Medulla oblongata (tissue), 1 donor: ENCODE results near the gene ZNF273.

Experiments used
- DNase-seq: peaks from one replicate; pipeline ENCODE4 v3.0.0-alpha.2; 2015; ENCODE audit errors: extremely low spot score

The ZNF273 gene

DNA sequence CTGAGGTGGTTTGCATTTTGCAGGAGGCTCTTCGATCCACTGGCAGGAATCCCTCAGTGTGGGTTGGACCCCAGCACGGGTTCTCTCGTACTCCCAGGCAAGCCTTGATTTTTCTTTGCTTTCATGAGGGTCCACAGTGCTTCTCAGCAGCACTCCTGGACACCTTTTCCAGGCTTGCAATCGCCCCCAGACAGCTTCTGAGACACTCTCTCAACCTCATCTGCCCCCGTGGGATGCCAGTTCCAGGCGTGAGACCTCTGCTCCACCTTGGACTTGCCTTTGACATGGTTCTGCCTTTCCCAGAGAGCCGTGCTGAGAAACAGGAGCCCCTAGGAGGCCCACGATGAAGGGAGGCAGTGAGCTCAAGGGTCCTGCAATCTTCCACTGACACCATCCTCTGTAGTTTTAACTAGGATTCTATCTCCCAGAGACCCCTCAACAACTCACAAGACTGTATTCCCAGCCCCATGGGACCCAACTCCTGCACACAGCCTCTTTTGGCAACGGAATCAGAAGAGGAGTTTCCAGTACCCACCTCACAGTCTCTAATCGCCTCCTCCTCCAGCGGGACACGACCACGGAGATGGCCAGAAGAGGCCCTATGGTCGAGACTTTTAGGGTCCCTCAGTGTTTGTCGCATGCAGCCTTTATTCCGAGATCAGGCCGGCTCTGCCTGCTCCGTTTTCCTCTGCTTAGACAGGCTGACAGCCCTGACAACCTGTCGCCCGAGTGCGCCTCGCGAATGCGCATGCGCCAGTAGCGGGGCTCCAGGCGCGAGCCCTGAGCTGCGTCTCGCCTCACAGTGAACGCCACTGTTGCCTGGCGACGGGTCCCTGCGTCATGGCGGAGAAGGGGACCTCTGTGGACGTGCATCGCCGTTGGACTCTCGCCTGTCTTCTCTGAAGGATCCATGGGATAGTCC, 26.0 kb upstream of the ZNF273 start:
- DNase-seq, result peak; percentile 60

DNA sequence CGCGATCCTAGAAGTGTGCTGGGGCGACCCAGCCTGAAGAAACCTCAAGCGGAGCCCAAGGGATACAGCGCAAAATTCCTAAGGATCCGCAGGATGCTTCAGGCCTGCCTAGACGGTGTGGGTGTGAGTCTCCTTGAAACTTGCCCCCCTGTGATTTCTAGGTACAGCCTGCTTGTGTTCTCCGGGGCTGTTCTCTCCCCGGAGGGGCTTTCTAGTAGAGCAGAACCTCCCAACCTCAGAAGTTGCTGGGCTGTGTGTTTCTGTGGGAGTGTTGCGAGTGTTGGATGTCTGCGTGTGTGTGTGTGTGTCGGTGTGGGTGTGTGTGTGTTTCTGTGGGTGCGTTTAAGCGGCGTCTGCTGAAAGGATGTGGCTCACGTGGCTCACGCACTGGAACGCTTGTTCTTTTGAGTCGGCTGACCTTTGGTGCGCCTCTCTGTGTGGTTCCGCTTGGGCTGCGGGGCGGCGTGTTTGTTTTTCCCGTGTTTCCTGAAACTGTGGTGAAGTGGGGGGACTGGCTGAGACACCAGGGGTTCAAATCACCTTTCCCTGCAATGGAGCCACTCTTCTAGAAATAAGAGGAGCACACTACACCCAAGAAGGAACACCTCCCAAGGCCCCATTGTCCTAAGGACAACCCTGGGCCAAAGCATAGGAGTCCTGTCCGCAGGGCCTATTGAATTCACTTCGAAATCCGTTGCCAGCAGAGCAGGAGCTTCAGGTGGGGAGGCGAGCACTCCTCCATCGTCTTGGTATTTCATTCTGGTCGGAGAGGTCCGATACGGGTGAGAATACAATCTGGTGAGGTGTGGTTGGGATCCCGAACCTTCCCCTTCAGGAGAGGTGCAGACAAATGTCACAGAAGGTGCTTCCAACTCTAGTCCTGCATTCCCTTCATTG, 25.1 kb upstream of the ZNF273 start:
- no peak for DNase-seq

DNA sequence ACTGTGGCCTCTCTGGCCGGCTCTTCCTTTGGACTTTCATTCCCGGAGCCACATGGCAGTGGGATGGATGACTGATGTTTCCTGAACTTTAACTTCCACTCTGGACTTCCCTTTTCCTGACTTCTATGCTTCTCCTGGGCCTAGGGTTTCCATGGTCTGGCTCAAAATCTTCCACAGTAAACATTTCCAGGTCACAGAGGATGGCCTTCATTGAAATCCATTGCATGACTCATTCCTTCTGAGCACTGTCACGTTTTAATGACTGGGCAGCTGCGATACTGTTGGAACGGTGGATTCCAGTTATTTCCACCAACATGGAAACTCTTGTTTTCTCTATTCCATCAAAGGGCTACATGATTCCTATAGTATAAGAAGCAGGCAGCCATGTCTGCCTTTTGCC, 24.4 kb upstream of the ZNF273 start:
- DNase-seq, result no peak

DNA sequence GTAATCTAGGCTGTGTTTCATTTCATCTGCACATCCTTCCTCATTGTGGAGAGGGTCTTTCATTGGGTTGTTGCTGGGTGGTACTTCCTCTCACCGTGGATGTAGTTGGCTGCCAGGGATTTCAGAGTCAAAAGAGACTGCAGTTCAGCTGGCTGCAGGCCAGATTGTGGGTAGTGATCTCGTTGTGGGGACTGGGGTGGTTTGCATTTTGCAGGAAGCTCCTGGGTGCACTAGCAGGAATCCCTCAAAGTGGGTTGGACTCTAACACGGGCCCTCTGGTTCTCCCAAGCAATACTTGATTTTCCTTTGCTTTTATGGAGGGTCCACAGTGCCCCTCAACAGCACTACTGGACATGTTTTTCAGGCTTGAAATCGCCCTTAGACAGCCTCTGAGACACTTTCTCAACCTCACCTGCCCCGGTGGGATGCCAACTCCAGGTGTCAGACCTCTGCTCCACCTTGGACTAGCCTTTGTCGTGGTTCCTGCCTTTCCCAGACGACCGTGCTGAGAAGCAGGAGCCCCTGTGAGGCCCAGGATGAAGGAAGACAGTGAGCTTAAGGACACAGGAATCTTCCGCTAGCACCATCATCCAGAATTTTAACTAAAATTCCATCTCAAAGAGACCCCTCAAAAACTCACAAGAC, 23.9 kb upstream of the ZNF273 start:
- DNase-seq, result no peak

DNA sequence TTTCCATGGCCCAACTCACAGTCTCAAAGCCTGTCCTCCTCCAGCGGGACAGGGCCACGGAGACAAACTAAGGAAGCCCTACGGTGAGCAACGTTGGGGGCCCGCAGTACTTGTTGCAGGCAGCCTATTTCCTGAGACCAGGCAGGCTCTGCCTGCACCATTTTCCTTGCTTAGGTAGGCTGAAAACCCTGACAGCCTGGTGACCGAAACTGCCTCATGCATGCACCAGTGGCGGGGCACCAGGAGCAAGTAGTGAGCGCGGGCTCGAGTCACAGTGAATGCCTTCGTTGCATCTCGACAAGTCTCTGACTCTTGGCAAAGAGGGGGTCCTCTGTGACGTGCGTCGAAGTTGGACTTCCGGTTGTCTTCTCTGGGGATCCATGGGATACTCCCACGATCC, 23.3 kb upstream of the ZNF273 start:
- DNase-seq, result no peak

DNA sequence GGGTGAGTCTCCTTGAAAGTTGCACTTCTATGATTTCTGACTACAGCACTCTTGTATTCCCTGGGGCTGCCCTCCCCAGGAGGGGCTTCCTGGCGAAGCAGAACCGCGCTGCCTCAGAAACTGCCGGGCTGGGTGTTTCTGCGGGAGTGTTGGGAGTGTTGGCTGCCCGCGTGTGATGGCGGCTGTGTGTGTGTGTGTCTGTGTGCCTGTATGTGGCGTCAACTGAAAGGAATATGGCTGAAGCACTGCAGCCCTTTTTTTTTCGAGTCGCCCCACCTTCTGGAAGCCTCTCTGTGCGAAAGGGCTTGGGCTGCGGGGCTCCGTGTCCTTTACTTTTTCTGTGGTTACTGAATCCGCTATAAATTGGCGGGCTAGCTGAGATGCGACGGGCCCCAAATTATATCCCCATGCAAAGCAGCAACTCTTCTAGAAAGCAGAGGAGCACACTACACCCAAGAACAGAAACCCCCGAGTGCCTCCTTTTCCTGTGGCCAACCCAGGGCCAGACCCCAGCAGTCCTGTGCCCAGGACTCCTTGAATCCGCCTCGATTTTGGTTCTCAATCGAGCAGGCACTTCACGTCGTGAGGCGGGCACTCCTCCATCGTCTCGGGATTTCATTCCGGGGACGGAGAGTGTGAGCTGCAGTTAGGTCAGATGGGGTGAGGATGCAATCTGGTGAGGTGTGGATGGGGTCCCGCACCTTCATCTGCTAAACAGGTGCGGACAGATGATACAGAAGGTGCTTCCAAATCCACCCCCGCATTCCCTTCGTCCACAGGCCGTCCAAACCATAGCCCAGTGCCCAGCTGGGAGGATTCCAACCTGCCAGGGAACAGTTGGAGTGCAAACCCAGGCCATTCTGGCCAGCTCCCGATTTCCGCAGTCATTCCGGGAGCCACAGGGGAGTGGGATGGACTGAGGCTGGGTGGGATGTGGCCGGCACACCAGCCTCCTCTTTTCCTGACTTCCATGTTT, 22.5 kb upstream of the ZNF273 start:
- no peak for DNase-seq

DNA sequence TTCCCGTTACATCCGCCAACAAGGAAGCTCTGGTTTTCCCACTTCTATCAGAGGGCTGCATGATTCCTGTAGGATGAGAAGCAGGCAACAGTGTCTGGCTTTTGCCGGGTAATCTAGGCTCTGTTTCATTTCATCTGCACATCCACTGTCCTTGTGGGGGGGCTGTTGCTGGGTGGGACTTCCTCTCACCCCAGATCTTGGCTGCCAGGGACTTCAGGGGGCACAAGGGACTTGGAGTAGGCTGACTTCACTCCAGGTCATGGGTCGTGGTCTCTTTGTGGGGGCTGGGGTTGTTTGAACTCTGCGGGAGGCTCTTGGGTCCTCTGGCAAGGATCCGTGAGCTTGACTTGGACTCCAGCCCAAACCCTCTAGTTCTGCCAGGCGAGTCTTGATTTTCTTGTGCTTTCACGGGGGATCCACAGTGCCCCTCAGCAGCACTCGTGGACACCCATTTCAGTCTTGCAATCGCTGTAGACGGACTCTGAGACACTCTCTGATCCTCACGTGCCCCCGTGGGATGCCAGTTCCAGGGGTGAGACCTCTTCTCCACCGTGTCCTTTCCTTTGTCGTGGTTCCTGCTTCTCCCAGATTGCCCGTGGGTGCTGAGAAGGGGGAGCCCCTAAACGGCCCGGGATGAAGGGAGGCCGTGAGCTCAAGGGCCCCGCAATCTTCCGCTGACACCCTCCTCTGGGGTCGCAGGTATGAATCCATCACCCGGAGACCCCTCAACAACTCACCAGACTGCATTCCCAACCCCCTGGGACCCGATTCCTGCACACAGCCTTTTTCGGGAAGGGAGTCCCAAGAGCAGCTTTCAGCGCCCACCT, 21.4 kb upstream of the ZNF273 start:
- DNase-seq, result no peak

DNA sequence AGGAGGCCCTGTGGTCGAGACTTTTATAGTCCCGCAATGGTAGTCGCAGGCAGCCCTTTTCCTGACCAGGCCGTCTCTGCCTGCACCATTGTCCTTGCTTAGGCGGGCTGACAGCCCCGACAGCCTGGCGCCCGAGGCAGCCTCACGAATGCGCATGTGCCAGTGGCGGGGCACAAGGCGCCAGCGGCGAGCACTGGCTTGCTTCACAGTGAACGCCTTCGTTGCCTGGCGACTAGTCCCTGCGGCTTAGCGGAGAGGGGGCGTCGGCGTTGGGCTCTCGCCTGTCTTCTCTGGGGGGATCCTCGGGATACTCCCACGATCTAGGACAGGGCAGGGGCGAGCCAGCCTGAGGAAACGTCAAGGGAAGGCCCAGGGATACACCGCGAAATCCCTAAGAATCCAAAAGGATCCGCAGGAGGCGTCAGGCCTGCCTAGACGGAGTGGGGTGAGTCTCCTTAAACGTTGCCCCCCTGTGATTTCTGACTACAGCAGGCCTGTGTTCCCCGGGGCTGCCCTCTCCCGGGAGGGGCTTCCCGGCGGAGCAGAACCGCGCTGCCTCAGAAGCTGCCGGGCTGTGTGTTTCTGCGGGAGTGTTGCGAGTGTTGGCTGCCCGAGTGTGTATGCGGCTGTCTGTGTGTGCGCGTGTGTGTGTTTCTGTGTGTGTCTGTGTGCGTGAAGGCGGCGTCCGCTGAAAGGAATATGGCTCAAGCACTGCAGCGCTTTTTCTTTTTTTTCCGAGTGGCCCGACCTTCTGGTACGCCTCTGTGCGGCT, 20.5 kb upstream of the ZNF273 start:
- peak; percentile 84 for DNase-seq

DNA sequence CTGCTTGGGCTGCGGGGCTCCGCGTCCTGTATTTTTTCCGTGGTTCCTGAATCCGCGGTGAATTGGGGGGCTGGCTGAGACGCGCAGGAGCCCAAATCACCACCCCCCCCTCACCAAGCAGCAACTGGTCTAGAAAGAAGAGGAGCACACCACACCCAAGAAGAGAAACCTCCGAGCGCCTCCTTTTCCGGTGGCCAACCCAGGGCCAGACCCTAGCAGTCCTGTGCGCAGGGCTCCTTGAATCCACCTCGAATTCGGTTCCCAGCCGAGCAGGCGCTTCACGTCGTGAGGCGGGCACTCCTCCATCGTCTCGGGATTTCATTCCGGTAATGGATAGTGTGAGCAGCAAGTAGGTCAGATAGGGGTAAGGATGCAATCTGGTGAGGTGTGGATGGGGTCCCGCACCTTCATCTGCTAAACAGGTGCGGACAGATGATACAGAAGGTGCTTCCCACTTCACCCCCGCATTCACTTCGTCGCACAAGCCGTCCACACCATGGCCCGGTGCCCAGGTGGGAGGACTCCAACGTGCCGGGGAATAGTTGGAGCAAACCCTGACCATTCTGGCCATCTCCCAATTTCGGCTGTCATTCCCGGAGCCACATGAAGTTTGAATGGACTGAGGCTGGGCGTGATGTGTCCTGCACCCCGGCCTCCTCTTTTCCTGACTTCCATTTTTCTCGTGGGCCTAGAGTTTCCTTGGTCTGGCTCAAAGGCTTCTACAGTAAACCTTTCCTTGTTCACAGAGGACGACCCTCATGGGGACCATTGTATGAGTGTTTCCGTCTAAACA, 19.8 kb upstream of the ZNF273 start:
- no peak for DNase-seq

DNA sequence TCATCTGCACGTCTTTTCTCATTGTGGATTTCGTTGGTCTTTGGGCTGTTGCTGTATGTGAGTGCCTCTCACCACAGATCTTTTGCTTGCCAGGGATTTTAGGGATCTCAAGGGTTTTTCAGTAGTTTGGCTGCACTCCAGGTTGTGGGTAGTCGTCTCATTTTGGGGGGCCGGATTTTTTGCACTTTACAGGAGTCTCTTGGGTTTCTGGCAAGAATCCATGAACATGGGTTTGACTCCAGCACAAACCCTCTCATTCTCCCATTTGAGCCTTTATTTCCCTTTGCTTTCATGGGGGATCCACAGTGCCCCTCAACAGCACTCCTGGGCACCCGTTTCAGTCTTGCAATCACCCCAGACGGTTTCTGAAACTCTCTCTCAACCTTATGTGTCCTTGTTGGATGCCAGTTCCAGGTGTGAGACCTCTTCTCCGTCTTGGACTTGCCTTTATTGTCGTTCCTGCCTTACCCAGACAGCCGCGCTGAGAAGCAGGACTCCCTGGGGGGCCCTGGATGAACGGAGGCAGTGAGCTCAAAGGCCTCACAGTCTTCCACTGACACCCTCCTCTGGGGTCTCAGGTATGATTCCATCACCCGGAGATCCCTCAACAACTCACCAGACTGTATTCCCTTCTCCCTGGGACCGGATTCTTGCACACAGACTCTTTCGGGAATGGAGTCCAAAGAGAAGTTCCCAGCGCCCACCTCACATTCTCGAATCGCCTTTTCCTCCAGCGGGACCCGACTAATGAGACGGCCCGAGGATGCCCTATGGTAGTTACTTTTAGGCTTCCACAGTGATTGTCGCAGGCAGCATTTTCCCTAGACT, 18.8 kb upstream of the ZNF273 start:
- DNase-seq, result no peak

DNA sequence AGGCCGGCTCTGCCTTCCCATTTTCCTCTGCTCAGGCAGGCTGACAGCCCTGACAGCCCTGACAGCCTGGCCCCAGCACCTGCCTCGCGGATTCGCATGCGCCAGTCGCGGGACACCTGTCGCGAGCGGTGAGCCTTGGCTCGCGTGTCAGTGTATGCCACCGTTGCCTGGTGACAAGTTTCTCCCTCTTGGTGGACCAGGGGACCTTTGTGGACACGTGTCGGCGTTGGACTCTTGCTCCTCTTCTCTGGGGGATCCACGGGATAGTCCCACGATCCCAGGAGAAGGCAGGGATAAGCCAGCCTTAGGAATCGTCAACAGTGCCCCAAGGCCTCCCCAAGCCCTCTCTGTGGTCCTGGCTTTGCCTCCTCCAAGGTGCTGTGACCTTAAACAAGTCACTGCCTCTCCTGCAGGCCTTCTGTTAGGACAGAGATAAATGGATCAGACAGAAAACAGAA, 18.1 kb upstream of the ZNF273 start:
- DNase-seq, result no peak

DNA sequence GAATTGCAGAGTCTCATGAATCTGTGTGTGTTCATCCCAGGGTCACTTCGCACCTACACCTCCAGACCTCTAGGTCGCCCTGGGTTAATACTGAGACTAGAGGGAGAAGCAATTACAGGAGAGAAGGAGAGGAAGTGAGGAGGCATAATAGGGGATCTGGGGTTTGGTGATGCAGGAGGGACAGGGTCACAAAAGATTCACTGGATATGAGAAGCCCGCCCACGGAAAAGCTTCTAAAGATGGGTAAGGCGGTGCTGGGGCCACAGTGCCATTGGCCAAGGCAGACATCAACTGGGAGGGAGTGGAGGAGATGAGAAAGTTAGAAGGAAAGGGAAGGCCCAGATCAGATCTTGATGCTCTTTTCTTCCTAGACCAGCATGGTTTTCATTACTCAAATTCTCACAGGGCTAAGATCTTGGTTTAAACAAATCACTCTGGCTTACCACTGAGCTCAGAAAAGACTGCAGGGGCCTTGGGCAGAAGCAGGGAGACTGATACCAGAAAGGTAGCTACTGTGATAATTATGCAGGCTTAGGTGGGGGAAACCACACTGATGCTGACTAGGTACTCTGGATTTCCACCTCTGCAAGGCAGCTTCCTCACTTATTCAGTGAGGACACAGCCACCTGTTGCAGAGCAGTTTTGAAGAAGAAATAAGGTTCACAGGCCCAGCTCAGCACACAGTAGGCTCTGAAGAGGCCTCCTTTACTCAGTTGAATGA, 17.4 kb upstream of the ZNF273 start:
- DNase-seq, result no peak

DNA sequence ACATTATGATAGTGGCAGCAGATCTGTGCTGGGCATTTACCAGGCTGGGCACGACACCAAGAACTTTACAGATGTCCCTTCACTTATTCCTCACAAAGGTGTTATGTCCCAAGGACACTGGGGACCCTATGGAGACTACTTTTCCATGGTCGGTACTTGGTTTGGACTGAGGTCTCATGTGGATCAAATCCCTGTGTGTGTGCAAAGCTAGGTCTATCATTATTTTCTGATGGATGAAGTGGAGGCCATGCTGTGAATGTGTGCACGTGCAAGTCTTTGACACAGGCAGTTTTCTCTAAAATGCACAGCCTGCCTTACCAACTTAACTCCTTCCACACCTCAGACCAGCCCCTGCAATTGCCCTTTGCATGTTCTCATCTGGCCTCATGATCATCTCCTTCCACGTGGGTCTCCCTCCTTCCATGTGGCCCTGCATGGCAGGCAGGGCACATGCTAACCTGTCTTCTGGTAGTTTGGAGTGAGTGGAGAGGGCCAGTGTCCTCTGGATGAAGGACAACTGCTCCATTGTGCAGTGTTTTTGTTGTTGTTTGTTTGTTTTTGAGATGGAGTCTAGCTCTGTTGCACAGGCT, 16.0 kb upstream of the ZNF273 start:
- DNase-seq, result no peak

DNA sequence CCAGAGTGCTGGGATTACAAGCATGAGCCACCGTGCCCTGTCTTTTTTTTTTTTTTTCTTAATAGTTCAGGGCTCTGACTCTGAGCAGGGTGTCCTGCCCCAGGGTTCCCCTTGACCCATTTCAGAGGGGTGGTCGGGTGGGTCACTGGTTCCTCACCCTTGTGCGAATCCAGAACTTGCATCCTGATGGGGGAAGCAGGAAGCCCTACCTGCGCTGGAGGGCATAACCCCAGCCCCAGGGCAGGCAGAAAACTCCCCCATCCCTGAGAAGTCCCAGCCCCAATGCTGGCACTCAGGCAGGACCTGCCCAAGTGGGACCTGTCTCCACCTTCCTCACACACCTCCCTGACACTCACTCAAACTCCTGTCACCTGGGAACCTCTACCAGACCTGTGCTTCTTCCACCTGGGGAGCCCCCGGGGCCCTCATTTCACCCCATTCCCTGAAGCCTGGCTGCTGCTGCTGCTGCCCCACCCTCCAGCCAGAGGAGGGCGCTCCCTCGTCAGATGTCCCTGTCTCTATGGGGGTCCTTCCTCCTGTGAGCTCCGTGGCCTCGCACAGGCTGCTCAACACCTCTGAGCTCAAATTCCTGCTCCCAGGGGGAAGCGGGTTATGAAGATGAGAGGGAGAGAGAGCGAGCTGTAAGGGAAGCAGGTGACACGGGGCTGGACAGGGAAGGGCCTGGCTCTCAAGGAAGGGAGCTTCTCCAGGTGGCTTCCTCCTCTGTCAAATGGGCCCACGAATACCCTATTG, 15.1 kb upstream of the ZNF273 start:
- peak; percentile 39 for DNase-seq

DNA sequence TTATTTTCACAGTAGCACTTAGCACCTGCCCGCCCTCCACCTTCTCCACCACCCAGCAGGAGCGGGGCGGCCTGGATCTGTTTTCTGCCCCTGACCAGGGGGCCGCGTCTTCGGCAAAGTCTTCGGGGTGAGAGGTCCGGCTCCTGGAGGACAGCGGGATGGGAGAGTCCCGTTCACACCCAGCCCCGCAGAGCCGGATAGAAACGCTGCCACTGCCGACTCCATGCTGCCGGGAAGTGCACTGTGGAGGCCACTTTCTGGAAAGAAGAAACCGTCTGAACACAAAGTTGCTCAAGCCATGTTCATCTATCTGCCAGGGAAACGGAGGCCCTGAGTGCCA, 14.5 kb upstream of the ZNF273 start:
- DNase-seq, result no peak
